CD4-positive, alpha-beta T cell treated with Interleukin-1 beta for 1 hour (primary cell): ENCODE data around the gene MAMDC2.
A peak's percentile ranks its signal among the peaks of the same experiment; 100 is the strongest.
"Not testable (repeated sequence)": the region's sequence is repeated elsewhere in the genome, so short reads cannot be mapped to it uniquely, and the experiment has no call there.

Experiments
- DNase-seq, 2 donors: peaks; one replicate each; pipeline ENCODE4 v3.0.0-alpha.2; 2020 to 2022

The MAMDC2 gene

GRCh38 chr9:70217029-70217428 is 173.4 kb downstream of the MAMDC2 start:
- no peak for DNase-seq

GRCh38 chr9:70218767-70219166 is 175.1 kb downstream of the MAMDC2 start:
- DNase-seq: no peak

GRCh38 chr9:70220216-70220615 is 176.6 kb downstream of the MAMDC2 start:
- no peak for DNase-seq

GRCh38 chr9:70222354-70222753 is 178.7 kb downstream of the MAMDC2 start:
- no peak for DNase-seq

GRCh38 chr9:70228118-70228517 is 184.5 kb downstream of the MAMDC2 start:
- DNase-seq: no peak

GRCh38 chr9:70228611-70229010 is 185.0 kb downstream of the MAMDC2 start:
- no peak for DNase-seq

GRCh38 chr9:70229026-70229425 is 185.4 kb downstream of the MAMDC2 start:
- no peak for DNase-seq

GRCh38 chr9:70229579-70229978 is 185.9 kb downstream of the MAMDC2 start:
- DNase-seq: no peak

- no peak for DNase-seq
Observed at GRCh38 chr9:70232476-70232875, 188.8 kb downstream of the MAMDC2 start.

GRCh38 chr9:70234208-70234607 is 190.6 kb downstream of the MAMDC2 start:
- not testable (repeated sequence) for DNase-seq

GRCh38 chr9:70245952-70246351 is 202.3 kb downstream of the MAMDC2 start:
- not testable (repeated sequence) for DNase-seq

- no peak for DNase-seq
Observed at GRCh38 chr9:70250221-70250620, 206.6 kb downstream of the MAMDC2 start.

- no peak for DNase-seq
Observed at GRCh38 chr9:70255486-70255885, 211.8 kb downstream of the MAMDC2 start.

GRCh38 chr9:70256123-70256551 is 212.5 kb downstream of the MAMDC2 start:
- DNase-seq: no peak

- DNase-seq: no peak
Observed at GRCh38 chr9:70257502-70257901, 213.9 kb downstream of the MAMDC2 start.

- no peak for DNase-seq
Observed at GRCh38 chr9:70257991-70258691, 214.5 kb downstream of the MAMDC2 start.

- peak; percentile 92 to 93 for DNase-seq
Observed at GRCh38 chr9:70258692-70259511, 215.3 kb downstream of the MAMDC2 start, which contains the start of gene SMC5. SMC5 (plus strand) TSS chr9:70258978; CDS start chr9:70259079, 101 bp downstream.

GRCh38 chr9:70259512-70259802 is 215.8 kb downstream of the MAMDC2 start:
- no peak for DNase-seq

- DNase-seq: no peak
Observed at GRCh38 chr9:70260007-70260443, 216.4 kb downstream of the MAMDC2 start.

- no peak for DNase-seq
Observed at GRCh38 chr9:70260606-70261005, 217.0 kb downstream of the MAMDC2 start.

- DNase-seq: no peak
Observed at GRCh38 chr9:70261131-70261870, 217.7 kb downstream of the MAMDC2 start.

GRCh38 chr9:70262366-70262765 is 218.7 kb downstream of the MAMDC2 start:
- no peak for DNase-seq

GRCh38 chr9:70262948-70263347 is 219.3 kb downstream of the MAMDC2 start:
- DNase-seq: no peak

GRCh38 chr9:70263421-70263820 is 219.8 kb downstream of the MAMDC2 start:
- DNase-seq: no peak
